Activated CD4-positive, alpha-beta memory T cell treated with anti-CD3 and anti-CD28 coated beads, Interleukin-2, amount 10 ng/mL, durations not matched to agents 7 days and 5 days (primary cell): Measurements from ENCODE around the gene ADGRF4. TPM values are rescaled to one million over a fixed set of nuclear protein-coding genes. Genes with fewer than 3 reads are reported as not detected.

Source experiments
- CTCF ChIA-PET: fragments of 350-600 bp; sonication (Branson Sonifier 250); formaldehyde crosslinking; loops from one replicate; lab custom pipeline; 2021; ENCODE audit warnings: antibody characterized with exemption, inconsistent platforms; lab: Charles Lee
- POLR2A ChIA-PET: fragments of 350-600 bp; sonication (Branson Sonifier 250); formaldehyde crosslinking; loops from one replicate; lab custom pipeline; 2021; ENCODE audit warnings: antibody characterized with exemption; lab: Charles Lee
- DNase-seq: peaks from one replicate; pipeline ENCODE4 v3.0.0-alpha.2; 2020
- H3K27ac Mint-ChIP-seq: one replicate; pipeline ENCODE4 v1.8.0; 2021; ENCODE audit warnings: mild to moderate bottlenecking, mixed read lengths
- H3K27me3 Mint-ChIP-seq: one replicate; pipeline ENCODE4 v1.8.0; 2021; ENCODE audit warnings: mixed read lengths
- H3K36me3 Mint-ChIP-seq: one replicate; pipeline ENCODE4 v1.8.0; 2021; ENCODE audit warnings: low read depth, mixed read lengths
- H3K4me1 Mint-ChIP-seq: one replicate; pipeline ENCODE4 v1.8.0; 2021; ENCODE audit warnings: mixed read lengths
- H3K4me3 Mint-ChIP-seq: one replicate; pipeline ENCODE4 v1.8.0; 2021; ENCODE audit warnings: mild to moderate bottlenecking, mixed read lengths
- H3K9me3 Mint-ChIP-seq: one replicate; pipeline ENCODE4 v1.8.0; 2021; ENCODE audit warnings: mixed read lengths
- total RNA-seq, 2 experiments: library from RNA; stranded (reverse); gene quantifications; one replicate each; pipeline ENCODE4 v1.2.3, GENCODE V29; 2021

ADGRF4 gene
- total RNA-seq, 2 experiments from 2014 or later = not detected

GRCh38 chr6:47672816-47673215, 25.6 kb upstream of the ADGRF4 start:
- no peak for DNase-seq
- H3K4me3 Mint-ChIP-seq = no peak overlapping the region
- H3K27ac Mint-ChIP-seq = no peak overlapping the region
- H3K36me3 Mint-ChIP-seq = no peaks in the 10 kb centered on the region
- ChIA-PET POLR2A (no interaction called here), CTCF (no interaction called here)
- peaks cover 16% of the 10 kb centered on the region for H3K27me3 Mint-ChIP-seq
- H3K4me1 Mint-ChIP-seq = no peaks in the 10 kb centered on the region
- H3K9me3 Mint-ChIP-seq = no peaks in the 10 kb centered on the region

GRCh38 chr6:47674673-47675072, 23.7 kb upstream of the ADGRF4 start:
- DNase-seq = no peak
- peaks cover 13% of the 10 kb centered on the region for H3K27me3 Mint-ChIP-seq
- no peak overlapping the region for H3K4me3 Mint-ChIP-seq
- no peaks in the 10 kb centered on the region for H3K9me3 Mint-ChIP-seq
- ChIA-PET POLR2A (no interaction called here), CTCF (interaction anchor here (2.0 kb wide), 1 partner anchor 44 kb away, joined by 5 read pairs; no protein-coding TSS in a partner anchor)
- no peak overlapping the region for H3K27ac Mint-ChIP-seq
- no peaks in the 10 kb centered on the region for H3K4me1 Mint-ChIP-seq
- no peaks in the 10 kb centered on the region for H3K36me3 Mint-ChIP-seq

GRCh38 chr6:47677381-47678100, 20.8 kb upstream of the ADGRF4 start:
- ChIA-PET POLR2A (no interaction called here), CTCF (no interaction called here)
- Mint-ChIP-seq H3K4me3 (no peak overlapping the region), H3K9me3 (no peaks in the 10 kb centered on the region), H3K27ac (no peak overlapping the region), H3K27me3 (peaks cover 9% of the 10 kb centered on the region), H3K4me1 (no peaks in the 10 kb centered on the region), H3K36me3 (no peaks in the 10 kb centered on the region)
- no peak for DNase-seq

- POLR2A ChIA-PET = no interaction called here
Observed at GRCh38 chr6:47678739-47679138, 19.6 kb upstream of the ADGRF4 start.

GRCh38 chr6:47679322-47679906, 19.0 kb upstream of the ADGRF4 start:
- no peak for DNase-seq

More at GRCh38 chr6:47678739-47679138, 19.6 kb upstream of the ADGRF4 start:
- CTCF ChIA-PET = no interaction called here
- H3K4me1 Mint-ChIP-seq = no peaks in the 10 kb centered on the region
- DNase-seq = no peak
- no peak overlapping the region for H3K27ac Mint-ChIP-seq
- no peaks in the 10 kb centered on the region for H3K36me3 Mint-ChIP-seq
- H3K9me3 Mint-ChIP-seq = no peaks in the 10 kb centered on the region
- peaks cover 7% of the 10 kb centered on the region for H3K27me3 Mint-ChIP-seq
- no peak overlapping the region for H3K4me3 Mint-ChIP-seq

GRCh38 chr6:47680051-47680450, 18.3 kb upstream of the ADGRF4 start:
- H3K27ac Mint-ChIP-seq = no peak overlapping the region
- DNase-seq = no peak
- no peaks in the 10 kb centered on the region for H3K9me3 Mint-ChIP-seq
- no peak overlapping the region for H3K4me3 Mint-ChIP-seq
- H3K4me1 Mint-ChIP-seq = no peaks in the 10 kb centered on the region
- POLR2A ChIA-PET = no interaction called here
- CTCF ChIA-PET = no interaction called here
- no peaks in the 10 kb centered on the region for H3K36me3 Mint-ChIP-seq
- H3K27me3 Mint-ChIP-seq = peaks cover 7% of the 10 kb centered on the region

More at GRCh38 chr6:47679322-47679906, 19.0 kb upstream of the ADGRF4 start:
- Mint-ChIP-seq H3K36me3 (no peaks in the 10 kb centered on the region), H3K4me3 (no peak overlapping the region), H3K9me3 (no peaks in the 10 kb centered on the region), H3K27me3 (peaks cover 7% of the 10 kb centered on the region), H3K27ac (no peak overlapping the region), H3K4me1 (no peaks in the 10 kb centered on the region)
- ChIA-PET POLR2A (no interaction called here), CTCF (no interaction called here)

GRCh38 chr6:47680724-47681123, 17.7 kb upstream of the ADGRF4 start:
- ChIA-PET CTCF (no interaction called here), POLR2A (no interaction called here)
- Mint-ChIP-seq H3K4me3 (no peak overlapping the region), H3K36me3 (no peaks in the 10 kb centered on the region), H3K9me3 (no peaks in the 10 kb centered on the region), H3K4me1 (no peaks in the 10 kb centered on the region), H3K27ac (no peak overlapping the region), H3K27me3 (peaks cover 7% of the 10 kb centered on the region)
- DNase-seq = no peak

GRCh38 chr6:47681201-47681990, 17.0 kb upstream of the ADGRF4 start:
- ChIA-PET CTCF (no interaction called here), POLR2A (no interaction called here)
- H3K27ac Mint-ChIP-seq = no peak overlapping the region
- no peaks in the 10 kb centered on the region for H3K36me3 Mint-ChIP-seq
- no peaks in the 10 kb centered on the region for H3K4me1 Mint-ChIP-seq
- no peak overlapping the region for H3K4me3 Mint-ChIP-seq
- no peak for DNase-seq
- no peaks in the 10 kb centered on the region for H3K9me3 Mint-ChIP-seq
- peaks cover 7% of the 10 kb centered on the region for H3K27me3 Mint-ChIP-seq

- H3K4me1 Mint-ChIP-seq = no peaks in the 10 kb centered on the region
- H3K27me3 Mint-ChIP-seq = peaks cover 2% of the 10 kb centered on the region
- H3K27ac Mint-ChIP-seq = no peak overlapping the region
- no peaks in the 10 kb centered on the region for H3K9me3 Mint-ChIP-seq
- CTCF ChIA-PET = interaction anchor here (0.8 kb wide), 1 partner anchor 1935 kb away, joined by 3 read pairs; no protein-coding TSS in a partner anchor
- no peaks in the 10 kb centered on the region for H3K36me3 Mint-ChIP-seq
- POLR2A ChIA-PET = no interaction called here
- H3K4me3 Mint-ChIP-seq = no peak overlapping the region
- DNase-seq = no peak
Observed at GRCh38 chr6:47686411-47686810, 12.0 kb upstream of the ADGRF4 start.

- H3K4me1 Mint-ChIP-seq = no peaks in the 10 kb centered on the region
- H3K36me3 Mint-ChIP-seq = no peaks in the 10 kb centered on the region
- DNase-seq = no peak
- H3K9me3 Mint-ChIP-seq = no peaks in the 10 kb centered on the region
- no peak overlapping the region for H3K27ac Mint-ChIP-seq
- no peak overlapping the region for H3K4me3 Mint-ChIP-seq
- peaks cover 2% of the 10 kb centered on the region for H3K27me3 Mint-ChIP-seq
- ChIA-PET CTCF (no interaction called here), POLR2A (no interaction called here)
Observed at GRCh38 chr6:47687432-47687831, 10.9 kb upstream of the ADGRF4 start.

GRCh38 chr6:47690214-47690613, 8.2 kb upstream of the ADGRF4 start:
- Mint-ChIP-seq H3K27ac (no peak overlapping the region), H3K27me3 (peaks cover 2% of the 10 kb centered on the region), H3K4me1 (no peaks in the 10 kb centered on the region), H3K9me3 (no peaks in the 10 kb centered on the region), H3K4me3 (no peak overlapping the region), H3K36me3 (no peaks in the 10 kb centered on the region)
- POLR2A ChIA-PET = no interaction called here
- DNase-seq = no peak
- CTCF ChIA-PET = no interaction called here

GRCh38 chr6:47690791-47691190, 7.6 kb upstream of the ADGRF4 start:
- Mint-ChIP-seq H3K4me1 (no peaks in the 10 kb centered on the region), H3K9me3 (no peaks in the 10 kb centered on the region), H3K27me3 (peaks cover 2% of the 10 kb centered on the region), H3K27ac (no peak overlapping the region), H3K4me3 (no peak overlapping the region), H3K36me3 (no peaks in the 10 kb centered on the region)
- no peak for DNase-seq
- ChIA-PET POLR2A (no interaction called here), CTCF (no interaction called here)

- Mint-ChIP-seq H3K27me3 (no peaks in the 10 kb centered on the region), H3K4me3 (no peak overlapping the region), H3K4me1 (peaks cover 1% of the 10 kb centered on the region), H3K9me3 (no peaks in the 10 kb centered on the region), H3K27ac (no peak overlapping the region), H3K36me3 (no peaks in the 10 kb centered on the region)
- DNase-seq = no peak
- ChIA-PET POLR2A (no interaction called here), CTCF (no interaction called here)
Observed at GRCh38 chr6:47697925-47698324, 455 bp upstream of the ADGRF4 start.
